SK-N-SH (cell line): ENCODE results near the gene FHDC1. TPM values are rescaled to one million over a fixed set of nuclear protein-coding genes. Genes with fewer than 3 reads are reported as not detected.

Source experiments
- CTCF ChIA-PET: fragments of 300-600, 350-600 bp; formaldehyde crosslinking; extraction: SDS; loops from one replicate; lab custom pipeline; 2021; lab: Yijun Ruan, JAX
- POLR2A ChIA-PET: fragments of 350-600 bp; sonication (Branson Sonifier 250); formaldehyde crosslinking; extraction: SDS; loops from one replicate; lab custom pipeline; 2020; ENCODE audit warnings: antibody characterized with exemption, inconsistent platforms; lab: Yijun Ruan, JAX
- DNase-seq: peaks from one replicate; pipeline ENCODE4 v3.0.0; 2012
- H2AFZ ChIP-seq: fragments of 200-600 bp; sonication (generic); 2 replicates; pipeline ENCODE4 v1.8.1; 2016; ENCODE audit warnings: antibody characterized with exemption, mild to moderate bottlenecking, low read depth
- H3F3A ChIP-seq: fragments of 200-600 bp; sonication (generic); replicated peaks from 2 replicates; pipeline ENCODE3; 2016; ENCODE audit warnings: antibody characterized with exemption, mild to moderate bottlenecking; ENCODE audit not compliant: insufficient read depth
- H3K27ac ChIP-seq, 2 experiments: fragments of 200-500 bp in 1 of 2; fragments of 200-600 bp in 1 of 2; sonication (Bioruptor generic) in 1 of 2; sonication (generic), shearing (Covaris generic) in 1 of 2; 2 replicates each; pipeline versions ENCODE4 v1.5.1 to v1.6.1; 2014 to 2016; ENCODE audit warnings: low read depth in 2 of 2, inconsistent platforms in 1 of 2, low read length in 1 of 2, mild to moderate bottlenecking in 1 of 2, mixed read lengths in 1 of 2
- H3K27me3 ChIP-seq: fragments of 200-600 bp; sonication (generic), shearing (Covaris generic); 2 replicates; pipeline ENCODE4 v1.6.1; 2016; ENCODE audit warnings: mixed run types; ENCODE audit not compliant: insufficient read depth
- H3K36me3 ChIP-seq, 2 experiments: fragments of 200-500 bp in 1 of 2; fragments of 200-600 bp in 1 of 2; sonication (Bioruptor generic) in 1 of 2; sonication (generic) in 1 of 2; replicated peaks in 1 of 2; 2 replicates each; pipeline versions ENCODE3 to v1.5.1; 2014 to 2016; ENCODE audit warnings: low read length in 1 of 2, mild to moderate bottlenecking in 1 of 2; ENCODE audit not compliant: insufficient read depth in 2 of 2, control insufficient read depth in 1 of 2
- H3K4me1 ChIP-seq, 2 experiments: fragments of 200-500 bp in 1 of 2; fragments of 200-600 bp in 1 of 2; sonication (Bioruptor generic) in 1 of 2; sonication (generic), shearing (Covaris generic) in 1 of 2; 2 replicates each; pipeline versions ENCODE4 v1.5.1 to v1.6.1; 2014 to 2016; ENCODE audit warnings: low read depth in 1 of 2, low read length in 1 of 2, mixed run types in 1 of 2; ENCODE audit not compliant: insufficient read depth in 2 of 2, control insufficient read depth in 1 of 2
- H3K4me2 ChIP-seq: fragments of 200-600 bp; sonication (generic), shearing (Covaris generic); 2 replicates; pipeline ENCODE4 v1.6.1; 2017; ENCODE audit warnings: mixed run types
- H3K4me3 ChIP-seq, 2 experiments: fragments of 200-500 bp in 1 of 2; fragments of 200-600 bp in 1 of 2; sonication (Bioruptor generic) in 1 of 2; sonication (generic), shearing (Covaris generic) in 1 of 2; 2 replicates each; pipeline versions ENCODE4 v1.5.1 to v1.8.1; 2014 to 2016; ENCODE audit warnings: low read depth in 2 of 2, inconsistent platforms in 1 of 2, low read length in 1 of 2, mild to moderate bottlenecking in 1 of 2, mixed read lengths in 1 of 2, moderate library complexity in 1 of 2
- H3K79me2 ChIP-seq: fragments of 200-600 bp; sonication (generic); 2 replicates; pipeline ENCODE4 v1.8.1; 2017; ENCODE audit warnings: mild to moderate bottlenecking; ENCODE audit not compliant: insufficient read depth
- H3K9ac ChIP-seq: fragments of 200-600 bp; sonication (generic); 2 replicates; pipeline ENCODE4 v1.6.1; 2017; ENCODE audit warnings: mixed run types
- H3K9me2 ChIP-seq: fragments of 200-600 bp; sonication (generic); 2 replicates; pipeline ENCODE4 v1.6.1; 2017; ENCODE audit warnings: mixed run types
- H3K9me3 ChIP-seq: fragments of 200-600 bp; sonication (generic); 2 replicates; pipeline ENCODE4 v1.6.1; 2017; ENCODE audit warnings: mixed run types, mild to moderate bottlenecking, moderate library complexity
- H4K20me1 ChIP-seq: fragments of 200-600 bp; sonication (generic); 2 replicates; pipeline ENCODE4 v1.6.1; 2017; ENCODE audit warnings: mild to moderate bottlenecking, mixed run types; ENCODE audit not compliant: insufficient read depth
- CHD2 ChIP-seq: fragments of 150-350 bp; IDR thresholded peaks from 2 replicates; pipeline ENCODE4 v1.6.1; 2018; ENCODE audit warnings: low read length; ENCODE audit not compliant: partially characterized antibody
- CTCF ChIP-seq: fragments of 200-600 bp; sonication (generic); IDR thresholded peaks from 2 replicates; pipeline ENCODE4 v1.6.1; 2017; ENCODE audit warnings: antibody characterized with exemption, mild to moderate bottlenecking, moderate library complexity
- EZH2phosphoT487 ChIP-seq: fragments of 200-600 bp; sonication (generic); IDR thresholded peaks from 2 replicates; pipeline ENCODE4 v1.6.1; 2017; ENCODE audit warnings: low read depth, mixed run types, mild to moderate bottlenecking, antibody characterized with exemption, moderate library complexity, borderline replicate concordance
- FOSL2 ChIP-seq: IDR thresholded peaks from 2 replicates; pipeline ENCODE4 v1.4.0; 2012; ENCODE audit warnings: low read depth, mild to moderate bottlenecking, moderate library complexity, borderline replicate concordance
- FOXM1 ChIP-seq: IDR thresholded peaks from 2 replicates; pipeline ENCODE4 v1.4.0; 2012; ENCODE audit warnings: low read depth, mild to moderate bottlenecking
- GATA2 ChIP-seq: sonication (generic); formaldehyde crosslinking; IDR thresholded peaks from 2 replicates; pipeline ENCODE4 v1.5.0; 2020; ENCODE audit warnings: mild to moderate bottlenecking, missing genetic modification reagents
- JUND ChIP-seq: IDR thresholded peaks from 2 replicates; pipeline ENCODE4 v1.4.0; 2012
- MAX ChIP-seq: IDR thresholded peaks from 2 replicates; pipeline ENCODE4 v1.4.0; 2012; ENCODE audit warnings: low read depth
- RFX5 ChIP-seq: IDR thresholded peaks from 2 replicates; pipeline ENCODE4 v1.6.1; 2012; ENCODE audit warnings: mild to moderate bottlenecking, improper control_type of control experiment, low read length
- RXRA ChIP-seq: IDR thresholded peaks from 2 replicates; pipeline ENCODE4 v1.4.0; 2012; ENCODE audit warnings: low read depth, mild to moderate bottlenecking, borderline replicate concordance
- TAF1 ChIP-seq: IDR thresholded peaks from 2 replicates; pipeline ENCODE4 v1.6.1; 2012; ENCODE audit warnings: low read depth, mild to moderate bottlenecking, low read length, moderate library complexity, borderline replicate concordance
- TCF12 ChIP-seq: IDR thresholded peaks from 2 replicates; pipeline ENCODE4 v1.4.0; 2012
- USF1 ChIP-seq: IDR thresholded peaks from 2 replicates; pipeline ENCODE4 v1.4.0; 2012; ENCODE audit warnings: low read depth, borderline replicate concordance
- USF2 ChIP-seq: fragments of 150-350 bp; IDR thresholded peaks from 2 replicates; pipeline ENCODE4 v1.6.1; 2017; ENCODE audit warnings: antibody characterized with exemption, low read length, low read depth, borderline replicate concordance
- YY1 ChIP-seq: IDR thresholded peaks from 2 replicates; pipeline ENCODE4 v1.4.0; 2012; ENCODE audit warnings: low read depth, mild to moderate bottlenecking
- WGBS: methylation state at CpG from one replicate; pipeline ENCODE4 v1.1.6; 2017; ENCODE audit warnings: low lambda C conversion rate; 5-methylcytosine and 5-hydroxymethylcytosine counted together
- polyA plus RNA-seq, 3 experiments: library from polyadenylated mRNA; depleted of rRNA; stranded (reverse); fragments of >200 nt; gene quantifications; 2 replicates each; pipeline ENCODE4 v1.2.3, GENCODE V29; 2012
- TF ChIP-seq, protein P1 (sequence below): IDR thresholded peaks from 2 replicates; pipeline ENCODE4; 2012

Gene FHDC1
- polyA plus RNA-seq, 1 of the 3 experiments (the other 2 are of a cell fraction) = 0.02 TPM

DNA sequence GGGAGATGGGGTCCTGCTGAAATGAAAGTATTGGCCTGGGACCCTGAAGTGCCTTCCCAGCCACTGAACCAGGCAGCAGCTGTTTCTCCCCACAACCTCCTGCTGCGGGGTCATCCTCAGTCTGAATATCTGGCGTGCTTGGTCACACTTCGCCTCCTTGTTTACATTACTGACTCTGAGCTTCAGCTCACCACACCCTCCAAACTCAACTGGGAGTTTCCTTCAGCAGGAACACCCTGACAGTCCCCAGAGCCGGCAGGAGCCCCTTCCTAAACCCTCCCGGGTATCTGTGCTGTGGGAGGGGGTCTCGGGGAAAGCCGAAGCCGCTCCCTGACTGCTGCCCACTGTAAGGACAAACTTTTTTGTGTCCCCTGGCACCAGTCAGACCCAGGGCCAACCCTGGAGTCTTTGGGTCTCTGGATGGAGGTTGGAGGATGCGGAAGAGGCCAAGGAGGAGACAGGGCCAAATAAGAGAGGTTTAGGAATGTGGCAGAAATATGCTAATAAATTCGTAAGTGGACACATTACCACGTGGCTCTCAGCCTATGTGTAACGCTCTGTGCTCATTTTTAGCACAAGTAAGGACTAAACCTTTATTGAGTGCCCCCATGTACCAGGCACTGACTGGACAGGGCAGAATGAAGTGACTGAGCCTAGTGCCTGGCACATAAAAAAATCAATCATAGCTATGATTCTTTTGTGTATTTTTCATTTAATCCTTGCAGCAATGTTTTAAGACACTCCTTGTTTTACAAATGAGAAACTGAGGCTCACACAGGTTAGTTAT is 20.7 kb downstream of the FHDC1 start:
- H3K9me2 ChIP-seq = no peaks in the 10 kb centered on the region
- H3K27me3 ChIP-seq = no peaks in the 10 kb centered on the region; the same call in 1 of the 2 replicates
- peaks cover 0 to 4% of the 10 kb centered on the region in 2 experiments; a peak in 1 of 4 replicates for H3K4me1 ChIP-seq
- no peaks in the 10 kb centered on the region for H3F3A ChIP-seq
- CTCF ChIA-PET = no interaction called here
- no peaks in the 10 kb centered on the region for H3K9me3 ChIP-seq
- no peaks in the 10 kb centered on the region for H3K36me3 ChIP-seq
- 74% methylated on average over 11 of the region's 12 CpGs for WGBS
- no peak overlapping the region for H3K4me3 ChIP-seq
- POLR2A ChIA-PET = no interaction called here
- no peaks in the 10 kb centered on the region for H3K79me2 ChIP-seq
- H3K4me2 ChIP-seq = no peak overlapping the region
- H3K27ac ChIP-seq = no peak overlapping the region
- no peak overlapping the region for H2AFZ ChIP-seq
- DNase-seq = no peak
- TF ChIP-seq CHD2 (no peak), USF2 (no peak), USF1 (no peak), FOXM1 (no peak), FOSL2 (no peak), EZH2phosphoT487 (no peak), TCF12 (no peak), JUND (no peak), RXRA (no peak), MAX (no peak), YY1 (no peak), RFX5 (no peak), TAF1 (no peak), CTCF (no peak), GATA2 (CRISPR knock-in tag) (no peak)
- TF ChIP-seq, protein P1, sequence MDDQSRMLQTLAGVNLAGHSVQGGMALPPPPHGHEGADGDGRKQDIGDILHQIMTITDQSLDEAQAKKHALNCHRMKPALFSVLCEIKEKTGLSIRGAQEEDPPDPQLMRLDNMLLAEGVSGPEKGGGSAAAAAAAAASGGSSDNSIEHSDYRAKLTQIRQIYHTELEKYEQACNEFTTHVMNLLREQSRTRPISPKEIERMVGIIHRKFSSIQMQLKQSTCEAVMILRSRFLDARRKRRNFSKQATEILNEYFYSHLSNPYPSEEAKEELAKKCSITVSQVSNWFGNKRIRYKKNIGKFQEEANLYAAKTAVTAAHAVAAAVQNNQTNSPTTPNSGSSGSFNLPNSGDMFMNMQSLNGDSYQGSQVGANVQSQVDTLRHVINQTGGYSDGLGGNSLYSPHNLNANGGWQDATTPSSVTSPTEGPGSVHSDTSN = no peak
- no peaks in the 10 kb centered on the region for H4K20me1 ChIP-seq
- H3K9ac ChIP-seq = no peak overlapping the region
